Measurements from ENCODE around the gene ITSN1. TPM values are rescaled to one million over a fixed set of nuclear protein-coding genes. Genes with fewer than 3 reads are reported as not detected.

ITSN1 gene
- total RNA-seq, 1 experiment from 2014 or later: 42.6 TPM

- peaks cover 28% of the 10 kb centered on the region for H3K4me1 Mint-ChIP-seq (ENCODE audit: insufficient read depth, unreplicated experiment)
Observed at GRCh38 chr21:33655588-33656221, 13.4 kb downstream of the ITSN1 start.

GRCh38 chr21:33657124-33657820 lies 15.0 kb downstream of the ITSN1 start:
- Mint-ChIP-seq H3K4me3 (ENCODE audit: unreplicated experiment) (no peak overlapping the region), H3K27me3 (ENCODE audit: insufficient read depth, unreplicated experiment) (no peaks in the 10 kb centered on the region), H3K36me3 (ENCODE audit: insufficient read depth, unreplicated experiment) (no peaks in the 10 kb centered on the region), H3K9me3 (ENCODE audit: unreplicated experiment) (no peaks in the 10 kb centered on the region), H3K4me1 (ENCODE audit: insufficient read depth, unreplicated experiment) (peaks cover 27% of the 10 kb centered on the region), H3K27ac (ENCODE audit: low read depth, unreplicated experiment) (peak overlapping the region; percentile 32)
- DNase-seq (ENCODE audit: unreplicated experiment): no peak
- CTCF ChIA-PET: no interaction called here
- BruUV-seq (replicated peaks): no TSS peak
- intact Hi-C loops (cut with micrococcal nuclease): loop anchor here (5.0 kb wide), 1 partner anchor 145 kb away; no protein-coding TSS in a partner anchor
- POLR2A ChIA-PET: no interaction called here
- no peak for TF ChIP-seq CTCF (IDR thresholded peaks at IDR 0.05; ENCODE audit: unreplicated experiment)

More at GRCh38 chr21:33655588-33656221, 13.4 kb downstream of the ITSN1 start:
- peak; percentile 81 for DNase-seq (ENCODE audit: unreplicated experiment)
- intact Hi-C loops (cut with micrococcal nuclease): loop anchor here (5.0 kb wide), 1 partner anchor 147 kb away; no protein-coding TSS in a partner anchor
- H3K27me3 Mint-ChIP-seq (ENCODE audit: insufficient read depth, unreplicated experiment): no peaks in the 10 kb centered on the region
- H3K27ac Mint-ChIP-seq (ENCODE audit: low read depth, unreplicated experiment): peak overlapping the region; percentile 82
- ChIA-PET CTCF (interaction anchor here (0.6 kb wide), 1 partner anchor 21 kb away, joined by 4 read pairs; no protein-coding TSS in a partner anchor), POLR2A (interaction anchor here (0.6 to 2.1 kb wide), 11 partner anchors 8 to 1218 kb away, joined by 3 to 26 read pairs (median 5); partner anchors contain the start of genes CRYZL1, DONSON and ITSN1)
- H3K9me3 Mint-ChIP-seq (ENCODE audit: unreplicated experiment): no peaks in the 10 kb centered on the region
- H3K36me3 Mint-ChIP-seq (ENCODE audit: insufficient read depth, unreplicated experiment): no peaks in the 10 kb centered on the region
- BruUV-seq (replicated peaks): no TSS peak
- no peak for TF ChIP-seq CTCF (IDR thresholded peaks at IDR 0.05; ENCODE audit: unreplicated experiment)
- H3K4me3 Mint-ChIP-seq (ENCODE audit: unreplicated experiment): peak overlapping the region; percentile 24

- no TSS peak for BruUV-seq (replicated peaks)
- peaks cover 27% of the 10 kb centered on the region for H3K4me1 Mint-ChIP-seq (ENCODE audit: insufficient read depth, unreplicated experiment)
- H3K27me3 Mint-ChIP-seq (ENCODE audit: insufficient read depth, unreplicated experiment): no peaks in the 10 kb centered on the region
- H3K9me3 Mint-ChIP-seq (ENCODE audit: unreplicated experiment): no peaks in the 10 kb centered on the region
- H3K36me3 Mint-ChIP-seq (ENCODE audit: insufficient read depth, unreplicated experiment): no peaks in the 10 kb centered on the region
- intact Hi-C loops (cut with micrococcal nuclease): loop anchor here (5.0 kb wide), 1 partner anchor 143 kb away; no protein-coding TSS in a partner anchor
- no peak overlapping the region for H3K4me3 Mint-ChIP-seq (ENCODE audit: unreplicated experiment)
- ChIA-PET CTCF (interaction anchor here (0.6 to 0.7 kb wide), 2 partner anchors 201 to 1484 kb away, joined by 3 read pairs; no protein-coding TSS in a partner anchor), POLR2A (interaction anchor here (0.6 to 0.8 kb wide), 3 partner anchors 24 to 156 kb away, joined by 3 to 4 read pairs (median 3); no protein-coding TSS in a partner anchor)
- DNase-seq (ENCODE audit: unreplicated experiment): no peak
- H3K27ac Mint-ChIP-seq (ENCODE audit: low read depth, unreplicated experiment): no peak overlapping the region
- TF ChIP-seq CTCF (IDR thresholded peaks at IDR 0.05; ENCODE audit: unreplicated experiment): no peak
Observed at GRCh38 chr21:33658919-33659567, 16.7 kb downstream of the ITSN1 start.

Data from MCF 10A (cell line).